GM18498 (cell line): ENCODE data around the gene SH3BGRL3.
A peak's percentile ranks its signal among the peaks of the same experiment; 100 is the strongest.
"Not testable (repeated sequence)": the region's sequence is repeated elsewhere in the genome, so short reads cannot be mapped to it uniquely, and the experiment has no call there.

Experiments used
- ATAC-seq: cut with Tn5 transposase; IDR thresholded peaks from one replicate; pipeline ENCODE4 v1.9.1; 2021; ENCODE audit warnings: mild to moderate bottlenecking, moderate library complexity; ENCODE audit not compliant: unreplicated experiment

Gene SH3BGRL3

DNA sequence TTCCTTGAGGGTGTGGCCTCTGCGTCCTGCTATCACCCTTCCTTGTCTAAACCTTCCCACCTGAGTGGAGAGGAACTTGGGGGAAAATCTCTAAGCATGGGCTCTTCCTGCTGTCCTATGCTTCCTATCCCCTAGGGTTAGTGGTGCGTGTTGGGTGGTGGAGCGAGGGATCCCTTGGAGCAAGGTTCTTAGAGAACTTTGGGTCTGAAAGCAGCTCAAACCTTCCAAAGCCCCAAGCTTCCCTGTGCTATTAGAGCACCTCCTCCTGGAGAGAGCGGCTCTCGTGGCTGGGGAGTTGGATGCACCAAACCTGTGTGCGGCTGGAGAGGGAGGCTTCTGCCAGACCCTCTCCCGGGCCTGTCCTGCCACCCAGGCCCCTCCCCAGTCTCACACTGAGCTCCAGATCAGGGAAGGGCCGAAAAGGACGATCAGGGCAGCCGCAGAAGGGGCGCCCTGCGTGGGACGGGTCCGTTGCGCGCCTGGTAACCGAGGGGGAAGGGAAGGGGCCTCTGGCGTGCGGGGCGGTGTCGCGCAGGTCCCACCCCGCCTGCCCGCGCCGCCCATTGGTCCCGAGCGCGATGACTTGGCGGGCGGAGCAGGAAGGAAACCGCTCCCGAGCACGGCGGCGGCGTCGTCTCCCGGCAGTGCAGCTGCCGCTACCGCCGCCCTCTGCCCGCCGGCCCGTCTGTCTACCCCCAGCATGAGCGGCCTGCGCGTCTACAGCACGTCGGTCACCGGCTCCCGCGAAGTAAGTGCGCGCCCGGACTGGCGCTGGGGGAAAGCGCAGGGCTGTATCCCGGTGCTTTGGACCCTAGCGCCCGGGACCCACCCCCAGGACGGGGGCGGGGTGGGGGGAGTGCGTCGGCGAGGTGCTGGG is at the start of gene SH3BGRL3:
TSS of gene SH3BGRL3 (plus strand) at position 631 of the 877 bp plus-strand sequence. CDS start at position 701, 70 bp downstream.
- peak; percentile 78 for ATAC-seq

DNA sequence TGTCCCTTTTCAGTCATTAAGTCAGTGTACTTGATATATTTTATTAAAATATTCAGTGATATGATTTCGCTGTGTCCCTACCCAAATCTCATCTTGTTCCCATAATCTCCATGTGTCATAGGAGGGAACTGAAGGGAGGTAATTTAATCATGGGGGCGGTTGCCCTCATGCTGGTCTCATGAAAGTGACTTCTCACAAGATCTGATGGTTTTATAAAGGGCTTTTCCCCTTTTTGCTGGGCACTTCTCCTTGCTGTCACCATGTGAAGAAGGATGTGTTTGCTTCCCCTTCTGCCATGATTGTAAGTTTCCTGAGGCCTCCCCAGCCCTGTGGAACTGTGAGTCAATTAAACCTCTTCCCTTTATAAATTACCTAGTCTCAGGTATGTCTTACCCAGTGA is 49.2 kb upstream of the SH3BGRL3 start:
- not testable (repeated sequence) for ATAC-seq

DNA sequence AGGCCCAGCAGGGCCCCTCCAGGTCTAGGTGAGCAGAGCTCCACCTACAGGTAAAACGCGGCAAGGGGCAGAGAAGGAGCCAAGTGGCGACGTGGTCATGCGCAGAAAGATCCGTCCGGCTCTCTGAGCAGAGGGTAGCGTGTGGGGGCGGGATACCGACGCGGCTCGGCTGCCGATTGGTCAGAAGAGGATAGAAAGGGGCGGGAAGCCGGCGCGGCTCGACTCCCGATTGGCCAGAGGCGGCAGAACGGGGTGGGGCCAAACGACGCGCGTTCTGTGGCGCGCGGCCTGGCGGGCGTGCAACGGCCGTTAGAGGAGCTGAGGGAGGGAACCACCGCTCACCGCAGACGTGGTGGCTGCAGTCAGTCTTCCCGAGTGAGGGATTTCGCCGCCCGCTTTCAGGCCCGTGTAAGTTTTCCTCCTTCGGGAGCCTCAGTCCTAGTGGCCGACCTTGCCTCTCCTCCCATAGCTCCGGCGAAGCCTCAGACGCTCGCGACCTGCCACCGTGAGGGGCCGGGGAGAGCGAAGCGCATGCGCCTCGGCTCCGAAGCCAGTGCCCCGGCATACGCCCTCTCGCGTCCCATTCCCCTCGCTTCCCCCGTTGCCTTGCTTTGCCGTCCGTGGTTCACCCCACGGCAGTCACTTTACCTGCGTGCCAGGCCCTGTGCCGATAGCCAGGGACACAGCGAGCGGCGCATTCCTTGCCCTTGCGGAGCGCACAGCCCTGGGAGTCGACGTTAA is 45.8 kb upstream of the SH3BGRL3 start, which contains the start of gene CEP85:
TSS of gene CEP85 (plus strand) at position 298 of the 741 bp plus-strand sequence. CDS start 5,584 bp downstream, outside the sequence.
- peak; percentile 92 for ATAC-seq

DNA sequence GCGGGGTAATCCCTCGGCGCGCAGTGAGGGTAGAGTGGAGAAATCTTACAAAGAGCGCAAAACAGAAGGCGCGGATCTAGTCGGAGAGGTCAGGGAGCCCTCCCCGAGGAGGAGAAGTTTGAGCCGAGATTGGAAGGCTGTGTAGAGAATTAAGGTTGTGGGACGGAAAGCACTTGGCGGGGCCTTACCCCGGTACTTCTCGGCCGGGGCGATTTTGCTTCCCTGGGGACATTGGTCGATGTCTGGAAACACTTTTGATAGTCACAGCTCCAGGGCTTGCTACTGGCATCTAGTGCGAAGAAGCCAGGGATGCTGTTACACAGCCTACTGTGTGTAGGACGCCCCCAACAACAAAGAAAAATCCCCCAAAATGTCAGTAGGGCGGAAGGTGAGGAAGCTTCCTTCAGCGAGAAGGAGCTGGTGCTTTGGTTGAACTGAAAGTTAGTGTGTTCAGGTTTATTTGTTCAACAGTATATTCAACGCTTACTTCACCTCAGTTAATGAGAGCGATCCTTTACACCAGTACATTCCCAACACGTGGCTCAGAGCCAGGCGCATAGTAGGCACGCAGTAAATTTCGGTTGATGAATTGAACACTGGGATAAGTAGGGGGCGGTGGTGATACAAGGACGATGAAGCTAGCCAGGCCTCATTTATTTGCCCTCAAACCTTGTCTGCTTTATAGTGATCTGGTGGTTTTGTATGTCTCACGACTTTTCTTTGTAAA is 45.1 kb upstream of the SH3BGRL3 start:
- ATAC-seq = no peak

DNA sequence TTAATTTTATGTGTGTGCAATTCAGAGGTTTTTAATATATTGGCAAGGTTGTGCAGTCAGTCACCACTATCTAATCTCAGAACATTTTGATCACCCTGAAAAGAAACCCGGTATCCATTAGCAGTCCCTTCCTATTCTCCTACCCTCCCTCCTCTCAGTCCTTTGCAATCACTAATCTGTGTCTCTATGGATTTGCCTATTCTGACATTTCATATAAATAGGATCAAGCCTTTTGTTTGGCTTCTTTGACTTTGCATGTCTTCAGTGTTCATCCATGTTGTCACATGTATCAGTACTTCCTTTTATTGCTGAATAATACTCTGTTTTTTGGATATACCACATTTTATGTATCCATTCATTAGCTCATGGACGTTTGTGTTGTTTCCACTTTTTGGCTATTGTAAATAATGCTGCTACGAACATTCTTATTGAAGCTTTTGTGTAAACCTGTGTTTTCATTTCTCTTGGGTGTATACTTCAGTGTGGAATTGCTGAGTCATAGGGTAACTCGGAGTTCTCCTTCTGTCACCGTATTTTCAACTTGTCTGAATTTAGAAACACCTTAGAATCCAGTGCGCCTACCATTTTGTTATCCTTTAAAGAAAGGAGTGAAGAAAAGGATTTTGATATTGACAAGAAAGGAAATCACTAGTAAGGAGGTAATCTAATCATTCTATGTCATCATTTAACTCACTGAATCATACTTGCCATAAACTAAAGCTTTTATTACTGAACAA is 42.5 kb upstream of the SH3BGRL3 start:
- ATAC-seq = no peak

DNA sequence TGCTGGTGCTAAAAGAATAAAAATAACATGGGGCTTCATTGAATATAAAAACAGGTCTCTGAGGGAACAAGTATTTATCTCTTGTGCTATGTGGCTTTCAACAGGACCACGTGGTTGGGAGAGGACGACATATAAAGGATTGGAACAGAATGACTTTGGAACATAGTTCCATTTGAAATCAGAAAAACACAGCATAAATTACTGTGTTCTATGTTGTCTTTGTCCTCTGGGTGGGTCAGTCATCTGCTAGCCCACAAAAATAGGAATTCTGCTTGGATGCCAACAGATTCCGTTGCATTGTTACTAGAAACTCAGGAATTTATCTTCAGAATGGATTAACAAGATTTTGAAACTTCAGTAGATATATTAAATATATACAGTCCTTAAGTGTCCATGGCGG is 40.0 kb upstream of the SH3BGRL3 start:
- no peak for ATAC-seq

DNA sequence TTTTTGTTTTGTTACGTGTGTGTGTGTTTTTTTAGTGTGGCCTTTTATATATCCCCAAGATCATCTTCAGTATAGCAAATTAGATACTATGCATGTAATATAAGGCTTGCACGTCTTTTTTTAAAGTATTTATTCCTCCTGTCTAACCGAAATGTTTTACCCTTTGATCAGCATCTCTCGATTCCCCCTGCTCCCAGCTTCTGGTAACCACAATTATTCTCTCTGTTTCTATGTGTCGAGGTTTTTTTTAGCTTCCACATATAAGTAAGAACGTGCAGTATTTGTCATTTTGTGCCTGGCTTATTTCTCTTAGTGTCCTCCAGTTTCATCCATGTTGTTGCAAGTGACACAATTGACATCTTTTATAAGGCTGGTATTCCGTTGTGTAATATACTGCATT is 27.2 kb upstream of the SH3BGRL3 start:
- no peak for ATAC-seq

DNA sequence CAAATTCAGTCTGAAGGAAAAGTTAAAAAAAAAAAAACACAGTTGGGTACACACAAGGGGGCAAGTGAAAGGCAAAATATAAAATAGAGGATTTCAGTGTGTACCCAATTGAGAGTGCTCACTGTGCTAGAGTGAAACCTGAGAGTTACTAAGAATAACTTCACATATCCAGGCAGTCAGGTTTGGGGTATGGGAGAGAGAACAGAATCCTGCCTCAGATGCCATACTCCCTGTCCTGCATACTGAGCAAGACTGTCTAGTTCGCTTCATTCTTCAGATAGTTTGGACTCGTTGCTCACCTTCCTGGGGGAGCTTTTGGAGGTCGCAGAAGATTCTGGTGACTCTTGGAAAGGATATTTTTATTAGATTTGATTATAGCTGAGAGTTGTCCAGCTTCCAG is 25.5 kb upstream of the SH3BGRL3 start:
- no peak for ATAC-seq

DNA sequence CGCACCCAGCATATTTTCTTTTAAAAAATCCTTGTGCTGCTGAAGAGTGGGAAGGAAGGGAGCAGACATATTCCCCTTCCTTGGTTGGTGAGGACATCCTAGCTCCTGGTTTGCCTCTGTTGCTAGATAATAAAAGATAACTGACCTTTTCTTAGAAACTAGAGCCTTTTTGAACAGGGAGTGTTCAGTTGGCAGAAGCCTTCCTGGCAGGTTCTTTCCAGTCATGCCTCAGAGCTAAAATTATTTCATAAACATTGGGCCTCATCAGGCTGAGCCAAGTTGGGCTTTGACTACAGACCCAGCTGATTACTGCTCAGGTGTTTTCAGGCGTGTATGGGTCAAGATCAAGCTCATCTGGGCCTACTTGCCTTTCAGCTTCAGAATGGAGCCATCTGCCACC is 22.7 kb upstream of the SH3BGRL3 start:
- no peak for ATAC-seq

DNA sequence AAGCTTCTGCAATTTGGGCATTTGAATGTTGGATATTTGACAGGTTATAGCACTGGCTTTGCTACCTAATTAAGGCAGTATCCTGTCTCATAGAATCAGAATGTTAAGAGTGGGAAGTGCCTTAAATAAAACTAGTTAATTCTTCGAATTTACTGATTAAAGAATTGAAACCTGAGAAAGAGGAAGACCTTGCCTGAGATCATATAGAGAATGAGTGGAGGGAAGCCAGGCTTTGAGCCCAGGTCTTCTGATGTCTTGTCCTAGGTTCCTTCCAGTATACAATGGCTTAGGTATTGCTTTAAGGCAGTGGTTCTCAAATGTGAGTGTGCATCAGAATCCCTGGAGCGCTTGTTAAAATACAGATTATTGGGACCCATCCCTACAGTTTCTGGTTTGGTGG is 20.9 kb upstream of the SH3BGRL3 start:
- ATAC-seq = no peak

DNA sequence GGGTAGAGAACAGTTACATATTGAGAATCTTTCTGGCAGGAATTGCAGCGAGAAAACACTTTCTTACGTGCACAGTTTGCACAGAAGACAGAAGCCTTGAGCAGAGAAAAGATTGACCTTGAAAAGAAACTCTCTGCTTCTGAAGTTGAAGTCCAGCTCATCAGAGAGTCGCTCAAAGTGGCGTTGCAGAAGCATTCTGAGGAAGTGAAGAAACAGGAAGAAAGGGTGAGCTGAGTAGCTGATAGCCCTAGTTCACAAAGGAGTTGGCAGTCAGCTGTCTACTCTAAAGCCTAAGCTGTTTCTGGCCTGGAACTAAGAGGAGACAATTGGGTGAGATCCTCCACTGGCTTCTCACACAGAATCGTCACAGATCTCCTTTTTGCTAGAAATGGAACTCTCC is 20.3 kb upstream of the SH3BGRL3 start:
- no peak for ATAC-seq

DNA sequence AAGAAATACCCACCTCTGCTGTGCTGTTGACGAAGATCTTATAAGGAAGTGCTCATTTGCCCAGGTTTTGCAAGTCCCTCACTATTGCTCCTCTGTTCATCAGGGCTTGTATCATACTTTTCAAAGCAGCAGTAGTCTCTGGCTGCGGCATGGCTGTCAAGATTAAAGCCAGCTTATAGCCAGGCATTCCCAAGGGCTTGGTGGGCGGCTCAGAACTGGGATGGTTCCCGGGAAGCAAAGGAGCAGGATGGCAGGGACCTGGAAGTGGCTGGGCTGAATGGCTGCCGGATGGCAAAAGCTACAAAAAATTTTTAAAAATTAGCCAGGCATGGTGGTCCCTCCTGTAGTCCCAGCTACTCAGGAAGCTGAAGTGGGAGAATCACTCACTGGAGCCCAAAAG is 16.7 kb upstream of the SH3BGRL3 start:
- ATAC-seq = no peak

DNA sequence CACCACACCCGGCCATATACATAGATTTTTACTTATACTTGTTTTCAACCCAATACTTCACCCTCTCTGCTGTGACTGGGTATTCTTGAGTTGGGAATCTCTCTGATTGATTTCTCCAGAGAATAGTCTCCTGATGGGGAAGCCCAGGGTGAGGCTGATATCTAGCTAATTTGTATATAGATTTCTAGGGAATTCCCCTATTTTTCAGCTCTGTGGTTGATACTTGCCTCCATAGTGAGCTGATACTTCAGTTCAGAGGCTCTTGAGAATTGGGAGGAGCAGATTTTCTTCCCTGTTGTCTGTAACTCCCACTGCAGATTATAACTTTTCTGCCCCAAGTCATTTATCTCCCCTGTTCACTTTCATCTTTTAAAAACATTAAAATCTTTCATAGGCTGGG is 14.5 kb upstream of the SH3BGRL3 start:
- ATAC-seq = no peak

DNA sequence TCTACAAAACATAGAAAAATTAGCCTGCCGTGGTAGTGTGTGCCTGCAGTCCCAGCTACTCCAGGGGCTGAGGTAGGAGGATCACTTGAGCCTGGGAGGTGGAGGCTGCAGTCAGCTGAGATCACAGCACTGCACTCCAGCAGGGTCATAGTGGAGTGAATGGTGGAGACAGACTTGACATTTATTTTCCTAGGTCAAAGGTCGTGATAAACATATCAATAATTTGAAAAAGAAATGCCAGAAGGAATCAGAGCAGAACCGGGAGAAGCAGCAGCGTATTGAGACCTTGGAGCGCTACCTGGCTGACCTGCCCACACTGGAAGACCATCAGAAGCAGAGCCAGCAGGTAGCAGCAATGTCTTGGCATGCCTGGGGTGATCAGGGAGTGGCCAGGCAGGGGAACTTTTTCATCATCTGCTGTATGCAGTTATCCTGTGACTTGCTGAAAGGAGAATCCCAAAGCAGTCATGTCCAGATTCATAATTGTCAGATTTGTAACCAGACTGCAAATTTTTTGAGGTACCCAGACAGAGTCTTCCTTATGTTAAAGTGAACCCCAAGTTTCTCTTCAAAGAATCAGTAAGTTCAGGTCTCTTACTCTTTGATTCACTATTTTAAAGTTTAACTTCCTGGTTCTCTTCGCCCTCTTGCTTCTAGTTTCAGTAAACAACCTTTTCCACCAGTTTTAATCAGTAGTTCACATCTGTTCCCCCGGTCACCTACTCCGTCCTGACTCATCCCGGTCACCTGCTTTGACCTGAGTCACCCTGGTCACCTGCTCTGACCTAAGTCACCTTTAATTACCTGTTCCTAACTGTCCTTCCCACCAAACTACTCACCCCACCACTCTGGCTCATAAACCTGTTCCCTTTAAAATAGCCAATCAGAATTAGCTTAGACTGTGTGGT is 11.3 kb upstream of the SH3BGRL3 start:
- no peak for ATAC-seq

DNA sequence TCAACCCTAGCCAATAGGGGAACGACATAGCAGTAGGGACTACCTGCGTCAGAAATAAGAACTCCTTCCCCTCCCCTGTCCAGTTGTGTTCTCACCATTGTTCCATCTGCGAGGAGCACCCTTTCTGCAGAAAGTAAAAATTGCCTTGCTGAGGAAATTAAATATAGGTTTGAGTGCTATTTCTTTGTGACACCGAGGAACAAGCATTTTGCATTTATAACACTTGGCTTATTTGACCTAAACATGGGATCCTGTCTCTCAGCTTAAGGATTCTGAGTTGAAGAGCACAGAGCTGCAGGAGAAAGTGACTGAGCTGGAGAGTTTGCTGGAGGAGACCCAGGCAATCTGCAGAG is 10.7 kb upstream of the SH3BGRL3 start:
- no peak for ATAC-seq

DNA sequence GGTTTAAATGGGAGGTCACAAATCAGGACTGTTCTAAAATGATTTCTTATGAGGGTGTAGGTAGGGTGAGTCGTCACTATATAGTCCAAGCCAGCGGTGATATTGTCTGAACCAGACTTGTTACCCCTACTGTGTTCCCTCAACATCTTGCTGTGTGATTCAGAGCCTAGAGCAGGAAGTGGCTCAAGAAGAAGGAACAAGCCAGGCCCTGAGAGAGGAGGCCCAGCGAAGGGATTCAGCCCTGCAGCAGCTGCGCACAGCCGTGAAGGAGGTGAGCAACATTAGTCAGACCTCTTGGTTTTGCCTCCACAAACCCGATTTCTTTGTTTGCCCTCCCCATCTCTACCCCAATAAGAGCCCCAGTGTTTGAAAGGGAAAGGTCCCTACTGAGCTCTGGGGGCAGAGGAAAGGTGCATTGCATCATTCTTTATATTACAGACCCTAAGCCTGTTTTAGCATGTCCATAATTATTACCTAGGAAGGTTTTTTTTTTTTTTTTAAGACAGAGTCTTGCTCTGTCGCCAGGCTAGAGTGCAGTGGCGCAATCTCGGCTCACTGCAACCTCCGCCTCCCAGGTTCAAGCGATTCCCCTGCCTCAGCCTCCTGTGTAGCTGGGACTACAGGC is 5.0 kb upstream of the SH3BGRL3 start:
- no peak for ATAC-seq

DNA sequence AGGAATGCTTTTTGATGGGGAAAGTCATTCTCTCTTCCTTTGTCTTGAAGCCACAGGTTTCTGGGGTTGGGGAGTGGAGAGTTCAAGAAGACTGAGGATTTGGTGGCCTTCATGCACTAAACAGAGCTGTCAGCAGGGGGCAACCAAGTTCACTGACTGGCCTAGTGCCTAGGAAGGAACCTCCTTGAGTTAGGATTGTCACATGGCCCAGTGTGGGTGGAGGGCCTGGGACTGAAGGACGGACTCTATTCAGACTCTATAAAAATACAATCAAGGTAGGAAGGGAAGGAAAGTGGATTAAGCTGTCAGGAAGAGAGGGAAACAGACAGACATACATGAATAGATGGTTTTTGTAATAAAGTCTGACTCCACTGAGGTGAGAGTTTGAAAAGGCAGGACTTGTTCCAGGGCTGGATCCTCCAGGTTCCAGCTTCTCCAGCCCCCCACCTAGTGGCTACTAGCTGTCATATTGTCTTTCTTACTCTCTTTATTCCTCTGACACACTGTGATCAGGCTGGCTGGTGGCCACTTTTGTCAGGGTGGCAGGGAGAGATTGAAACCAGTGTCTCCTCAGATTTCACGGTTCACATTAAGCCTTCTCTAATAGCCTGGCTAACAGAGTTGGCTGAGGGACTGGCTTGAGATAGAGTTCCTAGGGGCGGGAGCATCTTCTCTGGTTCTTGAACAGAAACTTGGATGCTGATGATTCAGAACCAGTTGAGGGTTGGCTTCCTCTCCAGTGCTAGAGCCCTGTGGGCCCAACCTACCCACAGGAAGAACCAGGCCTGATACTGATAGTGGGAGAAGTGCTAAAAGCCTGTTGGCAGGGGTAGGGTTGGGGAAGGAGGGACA is 4.1 kb upstream of the SH3BGRL3 start:
- ATAC-seq = no peak

DNA sequence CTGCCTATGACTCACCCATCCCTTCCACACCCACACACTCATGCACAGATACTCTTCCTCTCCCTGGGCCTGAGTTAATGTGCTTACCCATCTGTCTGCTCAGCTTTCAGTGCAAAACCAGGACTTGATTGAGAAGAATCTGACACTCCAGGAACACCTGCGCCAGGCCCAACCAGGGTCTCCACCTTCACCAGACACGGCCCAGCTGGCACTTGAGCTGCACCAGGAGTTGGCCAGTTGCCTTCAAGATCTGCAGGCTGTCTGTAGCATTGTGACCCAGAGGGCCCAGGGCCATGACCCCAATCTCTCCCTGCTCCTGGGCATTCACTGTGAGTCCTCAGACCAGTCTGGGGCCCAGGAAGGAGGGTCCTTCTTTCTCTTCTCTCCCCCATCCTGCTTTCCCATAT is 3.5 kb upstream of the SH3BGRL3 start:
- no peak for ATAC-seq
